Stimulated activated CD4-positive, alpha-beta T cell treated with anti-CD3 and anti-CD28 coated beads, Interleukin-1b, Interleukin-23, amount 100 ng/mL, for 24 hours (primary cell): Measurements from ENCODE around the gene EVI5.
"Not testable (repeated sequence)": the region's sequence is repeated elsewhere in the genome, so short reads cannot be mapped to it uniquely, and the experiment has no call there.

Experiments
- DNase-seq, 4 experiments: peaks; one replicate each; pipeline ENCODE4 v3.0.0-alpha.2; 2020; ENCODE audit warnings: low read depth in 4 of 4, low spot score in 1 of 4

EVI5 gene

DNA sequence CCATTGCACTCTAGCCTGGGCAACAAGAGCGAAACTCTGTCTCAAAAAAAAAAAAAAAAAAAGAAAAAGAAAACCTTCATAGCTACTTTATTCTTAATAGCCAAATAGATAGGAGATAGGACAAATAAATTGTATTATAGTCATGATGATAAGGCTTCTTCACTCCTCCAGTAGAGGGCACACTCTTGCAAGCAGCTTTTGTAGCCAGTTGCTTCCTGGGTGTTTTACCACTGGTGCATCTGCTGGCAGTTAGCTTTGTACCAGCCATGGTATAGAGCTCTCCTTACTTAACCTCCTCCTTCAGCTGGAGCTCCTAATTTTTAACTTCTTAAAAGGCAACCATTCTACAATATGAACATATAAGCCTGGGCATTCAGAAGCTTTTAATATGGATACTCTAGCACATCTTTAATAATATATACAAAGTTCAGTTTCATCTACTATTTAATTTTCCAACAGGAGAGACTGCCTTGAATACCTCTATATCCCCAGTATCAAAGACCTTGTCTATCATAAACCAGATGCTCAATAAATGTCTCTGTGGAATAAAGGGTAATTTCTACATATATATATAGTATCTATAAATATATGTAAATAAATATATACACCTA lies 35.8 kb downstream of the EVI5 start:
- peak in 1 of 4 experiments; percentile 7 for DNase-seq

DNA sequence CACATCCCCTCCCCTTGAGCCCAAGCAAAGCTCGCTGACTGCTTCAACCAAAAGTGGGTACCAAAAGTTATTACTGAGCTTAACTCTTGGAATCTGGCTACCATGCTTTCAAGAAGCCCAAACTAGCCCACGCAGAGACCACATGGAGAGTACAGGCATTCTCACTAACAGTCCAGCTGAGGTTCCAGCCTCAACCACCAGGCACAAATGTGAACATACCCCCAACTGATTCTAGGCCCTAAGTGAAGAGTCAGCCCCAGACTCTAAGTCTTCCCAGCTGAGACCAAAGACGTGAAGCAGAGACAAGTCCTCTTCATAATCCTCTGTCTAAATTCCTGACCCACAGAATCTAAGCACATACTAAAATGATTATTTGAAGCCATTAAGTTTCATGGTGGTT lies 36.8 kb downstream of the EVI5 start:
- DNase-seq: no peak

DNA sequence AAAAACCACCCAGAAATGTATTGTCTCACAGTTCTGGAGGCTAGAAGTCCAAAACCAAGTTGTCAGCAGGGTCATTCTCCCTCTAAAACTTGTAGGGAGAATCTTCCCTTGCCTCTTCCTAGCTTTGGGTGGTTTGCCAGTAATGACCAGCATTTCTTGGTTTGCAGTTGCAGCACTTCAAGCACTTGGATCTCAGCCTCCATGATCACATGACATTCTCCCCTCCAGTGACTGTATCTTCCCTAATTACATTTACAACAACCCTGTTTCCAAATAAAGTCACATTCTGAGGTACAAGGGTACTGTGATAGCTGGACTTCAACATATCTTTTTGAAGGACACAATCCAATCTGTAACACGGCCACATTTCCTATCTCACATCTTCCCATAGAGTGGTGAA lies 37.2 kb downstream of the EVI5 start:
- no peak for DNase-seq

DNA sequence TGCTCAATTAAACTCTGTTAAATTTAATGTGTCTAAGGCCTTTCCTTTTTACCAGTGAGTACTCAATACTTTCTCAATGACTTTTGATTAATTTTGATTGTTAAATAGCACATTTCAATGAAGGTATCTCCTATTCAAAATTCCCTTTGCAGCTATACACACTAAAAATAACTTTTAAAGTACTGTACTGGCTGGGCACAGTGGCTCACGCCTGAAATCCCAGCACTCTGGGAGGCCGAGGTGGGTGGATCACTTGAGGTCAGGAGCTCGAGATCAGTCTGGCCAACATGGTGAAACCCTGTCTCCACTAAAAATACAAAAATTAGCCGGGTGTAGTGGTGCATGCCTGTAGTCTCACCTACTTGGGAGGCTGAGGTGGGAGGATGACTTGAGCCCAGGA lies 38.7 kb downstream of the EVI5 start:
- not testable (repeated sequence) for DNase-seq

DNA sequence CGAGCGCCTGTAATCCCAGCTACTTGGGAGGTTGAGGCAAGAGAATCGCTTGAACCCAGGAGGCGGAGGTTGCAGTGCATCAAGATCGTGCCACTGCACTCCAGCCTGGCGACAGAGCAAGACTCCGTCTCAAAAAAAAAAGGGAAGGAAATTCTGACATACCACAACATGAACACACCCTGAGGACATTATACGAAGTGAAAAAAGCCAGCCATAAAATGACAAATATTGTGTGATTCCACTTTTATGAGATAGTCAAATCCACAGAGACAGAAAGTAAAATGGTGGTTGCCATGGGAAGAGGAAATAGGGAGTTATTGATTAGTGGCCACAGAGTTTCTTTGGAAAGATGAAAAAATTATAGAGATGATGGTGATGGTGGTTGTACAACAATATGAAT lies 41.7 kb downstream of the EVI5 start:
- DNase-seq: no peak

DNA sequence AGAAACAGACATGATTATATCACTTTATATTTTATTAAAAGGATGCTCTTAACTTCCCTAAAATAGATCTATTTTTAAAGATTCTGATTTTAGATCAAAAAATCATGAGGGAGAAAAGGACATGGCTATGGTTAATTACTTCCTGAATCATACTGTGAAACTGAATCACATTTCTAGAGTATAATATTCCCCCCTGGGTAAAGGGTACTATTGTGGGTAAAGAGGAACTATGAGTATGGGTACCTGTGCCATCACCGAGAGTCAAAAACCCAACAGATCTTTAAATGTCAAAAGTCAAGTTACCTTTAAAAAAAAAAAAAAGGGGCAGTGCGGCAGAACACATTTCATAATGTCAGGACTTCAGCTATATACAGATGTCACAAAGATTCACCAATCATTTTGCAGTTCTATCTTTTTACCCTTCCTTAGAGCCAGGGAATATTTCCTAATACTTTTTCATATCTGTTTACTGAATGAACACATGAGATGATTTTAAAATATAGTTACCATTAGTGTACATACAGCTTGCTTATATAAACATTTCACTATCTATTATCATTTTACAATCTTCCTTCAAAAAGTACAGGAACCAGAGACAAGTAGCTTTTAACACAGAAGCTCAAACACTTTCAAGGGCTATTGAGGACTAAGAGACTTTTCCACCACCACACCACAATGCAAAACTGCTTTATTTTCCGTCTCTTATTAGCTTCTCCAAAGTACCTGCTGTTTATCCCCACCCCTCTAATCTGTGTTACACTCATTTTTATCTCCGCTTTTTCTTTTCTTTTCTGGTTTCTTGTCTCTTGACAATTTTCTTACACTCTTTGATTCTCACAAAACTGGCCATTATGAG lies 45.0 kb downstream of the EVI5 start:
- DNase-seq: no peak

DNA sequence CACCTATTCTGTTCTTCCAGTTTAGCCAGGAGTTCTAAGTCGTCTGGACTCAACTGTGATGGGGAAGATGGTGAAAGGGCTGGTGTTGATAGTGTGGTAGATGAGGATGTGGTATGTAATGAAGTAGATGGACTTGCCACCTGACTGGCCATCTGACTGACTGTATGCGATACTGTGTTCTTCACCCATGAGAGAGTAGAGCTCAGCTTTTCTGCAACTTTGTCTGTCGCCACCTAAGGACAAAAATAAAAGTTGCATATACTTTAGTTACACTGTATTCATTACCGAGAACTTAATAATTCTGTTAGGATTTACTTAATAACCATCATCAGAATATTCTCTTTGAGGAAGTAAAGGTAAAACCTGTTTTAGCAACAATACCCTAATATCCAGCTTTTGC lies 48.5 kb downstream of the EVI5 start:
- no peak for DNase-seq

DNA sequence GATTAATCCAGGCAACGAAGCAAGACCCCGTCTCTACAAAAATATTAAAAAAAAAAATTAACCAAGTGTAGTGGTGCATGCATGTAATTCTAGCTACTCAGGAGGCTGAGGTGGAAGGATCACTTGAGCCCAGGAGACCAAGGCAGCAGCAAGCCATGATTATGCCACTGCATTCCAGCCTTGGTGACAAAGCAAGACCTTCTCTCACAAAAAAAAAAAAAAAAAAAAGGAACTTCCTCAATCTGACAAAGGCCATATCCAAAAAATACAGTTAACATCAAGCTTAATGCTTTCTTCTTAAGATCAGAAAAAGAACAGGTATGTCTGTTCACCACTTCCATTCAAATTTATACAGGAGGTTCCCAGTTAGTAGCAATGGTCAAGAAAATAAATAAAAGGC lies 54.4 kb downstream of the EVI5 start:
- DNase-seq: no peak

DNA sequence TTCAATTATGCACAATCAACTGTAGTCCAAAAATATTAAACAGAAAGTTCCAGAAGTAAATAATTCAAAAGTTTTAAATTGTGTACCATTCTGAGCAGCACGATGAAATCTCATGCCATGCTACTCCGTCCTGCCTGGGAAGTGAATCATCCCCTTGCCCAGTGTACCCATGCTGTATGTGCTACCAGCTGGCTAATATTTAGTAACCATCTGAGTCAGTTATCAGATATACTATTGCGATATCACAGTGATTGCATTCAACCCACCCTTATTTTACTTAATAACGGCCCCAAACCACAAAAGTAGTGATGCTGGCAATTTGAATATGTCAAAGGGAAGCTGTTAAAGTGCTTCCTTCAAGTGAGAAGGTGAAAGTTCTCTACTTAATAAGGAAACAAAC lies 56.2 kb downstream of the EVI5 start:
- no peak for DNase-seq

DNA sequence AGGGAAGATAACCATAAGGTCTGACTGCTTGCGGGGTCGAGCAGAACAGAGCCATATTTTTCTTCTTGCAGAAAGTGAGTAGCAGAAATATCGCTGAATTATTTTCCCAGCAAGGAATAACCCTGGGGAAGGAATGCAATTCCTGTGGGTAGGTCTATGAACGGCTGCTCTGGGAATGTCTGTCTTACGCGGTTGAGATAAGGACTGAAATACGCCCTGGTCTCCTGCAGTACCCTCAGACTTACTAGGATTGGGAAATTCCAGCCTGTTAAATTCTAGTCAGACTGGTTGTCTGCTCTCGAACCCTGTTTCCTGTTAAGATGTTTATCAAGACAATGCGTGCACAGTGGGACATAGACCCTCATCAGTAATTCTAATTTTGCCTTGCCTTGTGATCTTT lies 61.2 kb downstream of the EVI5 start:
- DNase-seq: not testable (repeated sequence)

DNA sequence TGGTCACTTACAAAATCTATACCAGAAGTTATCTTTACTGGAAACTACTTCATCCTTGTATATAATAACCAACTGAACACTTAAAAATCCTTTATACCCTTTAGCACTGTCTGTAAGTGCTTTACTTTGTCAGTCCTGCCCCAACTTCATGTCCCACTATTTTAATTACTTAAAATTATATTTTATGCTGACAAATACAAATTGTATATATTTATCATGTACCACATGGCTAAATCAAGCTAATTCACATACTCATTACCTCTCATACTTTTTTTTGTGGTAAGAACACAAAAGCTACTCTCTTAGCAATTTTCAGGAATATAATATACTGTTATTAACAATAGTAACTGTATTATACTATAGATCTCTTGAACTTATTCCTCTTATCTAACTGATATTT lies 63.0 kb downstream of the EVI5 start:
- DNase-seq: no peak

DNA sequence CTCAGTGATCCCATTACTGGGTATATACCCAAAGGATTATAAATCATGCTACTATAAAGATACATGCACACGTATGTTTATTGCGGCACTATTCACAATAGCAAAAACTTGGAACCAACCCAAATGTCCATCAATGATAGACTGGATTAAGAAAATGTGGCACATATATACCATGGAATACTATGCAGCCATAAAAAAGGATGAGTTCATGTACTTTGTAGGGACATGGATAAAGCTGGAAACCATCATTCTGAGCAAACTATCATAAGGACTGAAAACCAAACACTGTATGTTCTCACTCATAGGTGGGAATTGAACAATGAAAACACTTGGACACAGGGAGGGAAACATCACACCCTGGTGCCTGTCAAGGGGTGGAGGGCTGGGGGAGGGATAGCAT lies 63.8 kb downstream of the EVI5 start:
- DNase-seq: not testable (repeated sequence)

DNA sequence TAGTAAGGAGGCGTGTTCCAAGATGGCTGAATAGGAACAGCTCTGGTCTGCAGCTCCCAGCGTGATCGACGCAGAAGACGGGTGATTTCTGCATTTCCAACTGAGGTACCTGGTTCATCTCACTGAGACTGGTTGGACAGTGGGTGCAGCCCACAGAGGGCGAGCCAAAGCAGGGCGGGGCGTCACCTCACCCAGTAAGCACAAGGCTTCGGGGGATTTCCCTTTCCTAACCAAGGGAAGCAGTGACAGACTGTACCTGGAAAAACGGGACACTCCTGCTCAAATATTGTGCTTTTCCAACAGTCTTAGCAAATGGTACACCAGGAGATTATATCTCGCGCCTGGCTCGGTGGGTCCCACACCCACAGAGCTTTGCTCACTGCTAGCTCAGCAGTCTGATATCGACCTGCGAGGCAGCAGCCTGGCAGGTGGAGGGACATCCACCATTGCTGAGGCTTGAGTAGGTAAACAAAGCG lies 69.4 kb downstream of the EVI5 start:
- DNase-seq: not testable (repeated sequence)

DNA sequence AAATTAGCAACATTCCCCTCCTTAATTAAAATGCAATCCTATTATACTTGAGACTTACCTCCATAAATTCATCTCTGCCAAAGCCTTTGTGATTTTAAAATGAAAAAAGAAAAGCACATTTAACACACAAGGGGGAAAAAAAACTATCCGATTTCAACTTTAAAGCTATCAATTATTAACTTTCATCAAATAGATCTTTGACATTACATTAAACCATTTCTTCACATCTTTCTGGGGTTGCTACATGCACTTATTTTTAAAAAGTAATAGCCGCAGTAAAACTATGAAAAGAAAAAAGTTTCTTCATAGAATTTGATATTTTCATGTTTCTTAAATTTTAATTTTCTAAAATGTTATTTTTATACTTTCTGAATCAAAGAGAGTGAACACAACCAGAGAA lies 71.0 kb downstream of the EVI5 start:
- no peak for DNase-seq

DNA sequence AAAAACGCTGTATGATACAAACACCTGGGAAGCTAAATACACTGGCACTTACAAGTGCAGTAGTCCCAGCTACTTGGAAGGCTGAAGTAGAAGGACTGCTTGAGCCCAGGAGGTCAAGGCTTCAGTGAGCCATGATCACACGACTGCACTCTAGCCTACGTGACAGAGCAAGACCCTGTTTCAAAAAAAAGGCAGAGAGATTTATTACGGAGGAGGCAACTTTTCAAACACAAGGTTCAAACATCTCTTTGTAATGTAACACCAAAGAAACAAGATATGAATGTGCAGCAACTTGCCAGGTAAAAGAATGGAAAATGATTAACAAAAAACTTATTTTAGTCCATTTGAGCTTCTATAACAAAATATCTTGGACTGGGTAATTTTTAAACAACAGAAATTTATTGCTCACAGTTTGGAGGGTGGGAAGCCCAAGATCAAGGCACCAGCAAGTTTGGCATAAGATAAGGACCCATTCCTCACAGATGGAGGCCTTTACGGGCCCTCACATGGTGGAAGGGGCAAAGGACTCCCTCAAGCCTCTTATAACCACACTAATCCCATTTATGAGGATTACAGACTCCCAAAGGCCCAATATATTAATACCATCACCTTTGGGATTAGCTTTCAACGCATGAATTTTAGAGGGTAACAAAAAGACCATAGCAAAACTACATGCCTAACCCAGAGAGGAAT lies 73.3 kb downstream of the EVI5 start:
- no peak for DNase-seq

DNA sequence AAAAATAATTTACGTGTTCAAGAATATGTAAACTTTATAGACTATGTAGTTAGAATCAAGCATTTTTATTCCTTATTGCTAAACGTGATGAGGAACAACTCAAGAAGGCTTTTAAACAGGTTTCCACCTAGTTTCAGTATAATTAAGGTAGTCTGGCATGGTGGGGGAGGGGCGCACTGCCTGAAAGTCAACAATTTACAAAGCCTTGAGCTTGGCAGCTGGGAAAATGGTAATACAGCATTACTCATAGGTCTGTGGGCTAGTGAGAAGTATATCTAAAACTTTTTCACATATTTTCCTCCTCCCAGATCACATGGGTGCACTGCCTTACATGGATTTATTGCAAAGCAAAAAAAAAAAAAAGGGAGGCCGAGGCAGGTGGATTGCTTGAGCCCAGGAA lies 75.2 kb downstream of the EVI5 start:
- no peak for DNase-seq

DNA sequence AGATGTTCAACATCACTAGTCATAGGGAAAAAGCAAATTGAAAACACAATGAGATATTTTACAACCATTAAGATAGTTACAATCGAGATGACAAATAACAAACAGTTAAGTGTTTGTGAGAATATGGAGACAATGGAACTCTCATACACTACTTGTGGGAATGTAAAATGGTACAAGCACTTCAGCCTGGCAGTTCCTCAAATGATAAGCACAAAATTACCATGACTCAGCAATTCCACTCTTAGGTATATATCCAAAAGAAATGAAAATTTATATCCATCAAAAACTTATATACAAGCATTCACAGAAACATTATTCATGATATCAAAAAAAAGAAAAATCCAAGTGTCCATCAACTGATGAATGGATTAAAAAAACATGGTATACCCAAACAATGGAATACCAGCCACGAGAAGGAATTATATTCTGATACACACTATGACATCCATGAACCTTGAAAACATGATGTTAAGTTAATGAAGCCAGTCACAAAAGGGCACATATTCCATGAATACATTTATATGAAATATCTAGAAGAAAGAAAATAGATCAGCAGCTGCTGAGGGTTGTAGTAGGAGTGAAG lies 76.4 kb downstream of the EVI5 start:
- DNase-seq: no peak

DNA sequence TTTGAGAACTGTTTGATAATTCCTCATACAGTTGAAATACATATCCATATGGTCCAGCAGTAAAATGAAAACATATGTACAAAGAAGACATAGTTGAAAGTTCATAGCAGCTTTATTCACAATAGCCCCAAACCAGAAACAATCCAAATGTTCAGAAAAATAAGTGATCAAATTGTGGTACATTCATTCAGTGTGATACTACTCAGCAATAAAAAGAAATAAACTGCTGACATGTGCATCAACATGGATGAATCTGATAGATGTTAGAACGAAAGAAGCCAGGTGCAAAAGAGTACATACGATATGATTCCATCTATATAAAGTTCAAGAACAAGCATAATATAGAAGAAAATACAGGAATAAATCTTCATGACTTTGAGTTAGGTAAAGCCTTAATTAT lies 77.2 kb downstream of the EVI5 start:
- no peak for DNase-seq

DNA sequence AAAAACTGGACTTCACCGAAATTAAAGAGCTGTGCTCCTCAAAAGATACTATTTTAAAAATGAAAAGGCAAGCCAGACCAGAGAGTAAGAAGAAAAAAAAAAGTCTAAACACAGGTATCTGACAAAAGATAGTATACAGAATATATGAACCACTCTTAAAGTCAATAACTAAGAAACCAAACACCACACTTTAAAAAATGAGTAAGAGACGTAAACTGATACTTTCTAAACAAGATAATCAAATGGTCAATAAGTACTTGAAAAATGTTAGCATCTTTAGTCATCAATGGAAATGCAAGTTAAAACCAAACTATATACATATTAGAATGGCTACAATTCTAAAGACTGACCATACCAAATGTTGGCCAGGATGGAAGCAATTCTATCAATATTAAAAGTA lies 77.6 kb downstream of the EVI5 start:
- no peak for DNase-seq

DNA sequence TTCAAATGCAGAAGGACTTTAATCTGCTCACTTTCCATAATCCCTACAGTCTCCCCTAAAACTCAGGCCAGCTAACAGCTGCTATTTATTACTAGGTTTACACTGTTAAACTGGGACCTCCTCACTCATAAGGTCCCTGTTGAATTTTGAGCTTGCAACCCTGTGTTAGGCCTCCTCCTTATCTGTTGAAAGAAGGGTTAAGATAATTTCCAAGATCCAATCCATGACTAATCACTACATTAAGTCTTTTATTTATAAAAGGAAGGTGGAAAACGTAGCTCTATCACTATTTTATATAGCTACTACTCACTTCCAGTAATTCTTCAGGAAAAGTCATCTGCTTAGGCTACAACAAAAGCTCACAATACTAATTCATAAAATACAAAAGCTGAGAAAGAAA lies 79.5 kb downstream of the EVI5 start:
- DNase-seq: no peak

DNA sequence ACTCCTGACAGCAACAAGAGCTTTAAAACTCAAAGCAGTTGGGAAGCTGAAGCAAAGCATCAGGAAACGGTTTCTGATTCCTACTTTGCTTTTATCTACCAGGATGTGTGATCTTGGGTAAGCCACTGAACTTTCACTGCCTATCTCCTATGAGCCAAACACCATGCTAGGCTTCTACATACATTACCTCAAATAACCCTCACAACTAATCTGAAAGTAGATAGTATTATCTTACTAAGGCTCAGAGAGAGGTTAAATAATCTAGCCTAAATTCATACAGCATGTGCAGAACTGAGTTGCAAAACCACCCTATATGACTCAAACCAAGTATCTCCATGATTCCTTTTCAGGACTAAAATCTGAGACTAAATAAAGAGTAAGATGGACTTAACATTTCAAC lies 83.8 kb downstream of the EVI5 start:
- DNase-seq: no peak

DNA sequence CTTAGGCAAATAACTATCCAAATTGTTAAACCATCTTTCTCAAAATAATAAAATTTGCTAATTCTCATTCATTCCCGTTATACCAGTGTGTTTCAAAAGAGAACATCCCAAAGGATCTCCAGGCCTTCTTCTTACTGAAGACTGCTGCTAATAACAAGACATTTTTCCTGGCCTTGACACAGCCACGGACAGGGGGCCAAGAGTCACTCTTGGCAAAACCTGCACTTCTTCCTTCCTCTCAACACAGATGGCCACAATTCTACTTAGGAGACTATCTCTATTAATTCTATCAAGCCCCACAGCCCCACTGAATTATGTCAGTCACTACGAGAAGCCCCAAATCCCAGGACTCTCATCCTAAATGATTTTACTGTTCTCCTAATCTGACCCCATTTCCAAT lies 86.0 kb downstream of the EVI5 start:
- DNase-seq: no peak
